HG03159 (cell line): ENCODE results near the gene GABRA1.

ENCODE experiments used
- ATAC-seq: cut with Tn5 transposase; IDR thresholded peaks from one replicate; pipeline ENCODE4 v1.9.1; 2021; ENCODE audit warnings: mild to moderate bottlenecking, moderate library complexity; ENCODE audit not compliant: unreplicated experiment

The GABRA1 gene

DNA sequence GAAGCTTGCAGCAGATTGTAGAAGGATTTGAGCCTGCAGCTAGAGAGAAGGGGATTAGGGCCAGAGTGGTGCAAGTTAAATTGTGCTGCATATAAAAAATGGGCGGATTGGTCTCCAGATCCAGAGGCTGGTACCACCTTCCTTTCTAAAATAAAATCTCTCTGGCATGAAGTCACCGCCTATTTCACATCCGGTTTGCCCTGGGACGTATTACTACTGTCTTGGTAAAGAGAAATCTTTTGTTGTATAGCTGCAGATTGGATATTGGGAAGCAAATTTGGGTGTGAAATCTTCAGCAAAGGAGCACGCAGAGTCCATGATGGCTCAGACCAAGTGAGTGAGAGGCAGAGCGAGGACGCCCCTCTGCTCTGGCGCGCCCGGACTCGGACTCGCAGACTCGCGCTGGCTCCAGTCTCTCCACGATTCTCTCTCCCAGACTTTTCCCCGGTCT lies at the start of gene GABRA1:
GABRA1 (plus strand) TSS at position 180 of the 451 bp plus-strand sequence. CDS start 2,691 bp downstream, outside the sequence.
- no peak for ATAC-seq

DNA sequence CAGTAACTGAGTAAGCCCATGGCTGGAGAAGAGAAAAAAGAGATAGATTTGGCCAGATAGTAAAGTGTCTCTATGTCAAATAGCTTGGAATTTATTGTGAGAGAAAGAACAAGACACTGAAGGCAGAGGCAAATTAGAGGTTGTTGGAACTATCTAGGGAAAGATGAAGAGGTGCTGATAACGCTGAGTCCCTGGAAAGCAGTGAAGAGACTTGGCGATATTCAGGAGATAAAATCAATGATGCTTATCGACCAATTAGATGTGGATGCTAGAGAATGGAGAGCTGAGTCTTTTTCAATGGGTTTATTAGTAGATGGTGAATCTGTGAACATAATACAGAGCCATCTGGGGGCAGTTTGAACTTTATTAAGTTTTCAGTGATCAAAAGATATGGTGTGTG lies 48.6 kb upstream of the GABRA1 start:
- no peak for ATAC-seq

DNA sequence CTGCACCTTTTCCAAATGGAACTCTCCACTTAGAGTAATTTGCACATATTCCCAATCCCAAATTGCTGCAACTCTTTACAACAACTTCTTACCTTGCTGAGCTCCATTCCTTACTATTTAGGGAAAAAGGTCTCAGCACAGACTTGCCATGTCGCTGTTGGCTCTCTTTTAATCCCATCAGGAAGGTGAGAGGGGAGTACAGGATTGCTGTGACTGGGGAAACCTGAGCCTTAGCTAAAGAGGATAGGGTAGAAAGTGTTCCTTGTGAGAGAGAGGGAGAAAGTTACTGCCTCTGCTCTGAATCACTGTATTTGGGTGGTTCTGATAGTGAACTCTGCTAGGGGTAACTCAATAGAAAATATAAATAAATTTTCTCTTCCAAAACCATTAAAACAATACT lies 43.7 kb upstream of the GABRA1 start:
- ATAC-seq = no peak

DNA sequence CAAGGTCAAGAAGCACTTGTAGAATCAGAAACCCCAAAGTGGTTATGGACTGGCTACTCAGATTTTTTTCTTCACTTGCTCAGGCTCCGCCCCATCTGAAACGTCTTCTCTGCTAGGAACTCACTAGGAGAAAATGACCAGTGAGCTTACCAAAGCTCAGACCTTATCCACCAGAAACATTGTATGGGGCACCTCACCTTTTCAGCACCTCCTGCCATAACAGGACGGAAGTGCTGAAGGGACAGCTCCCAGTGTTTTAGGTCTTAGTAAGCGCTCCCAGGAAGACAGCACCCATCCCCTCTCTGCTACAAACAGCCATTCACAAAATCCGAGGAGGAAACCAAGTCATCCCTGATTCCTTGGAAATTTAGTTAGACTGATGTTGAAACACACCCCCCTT lies 1.2 kb upstream of the GABRA1 start:
- no peak for ATAC-seq

DNA sequence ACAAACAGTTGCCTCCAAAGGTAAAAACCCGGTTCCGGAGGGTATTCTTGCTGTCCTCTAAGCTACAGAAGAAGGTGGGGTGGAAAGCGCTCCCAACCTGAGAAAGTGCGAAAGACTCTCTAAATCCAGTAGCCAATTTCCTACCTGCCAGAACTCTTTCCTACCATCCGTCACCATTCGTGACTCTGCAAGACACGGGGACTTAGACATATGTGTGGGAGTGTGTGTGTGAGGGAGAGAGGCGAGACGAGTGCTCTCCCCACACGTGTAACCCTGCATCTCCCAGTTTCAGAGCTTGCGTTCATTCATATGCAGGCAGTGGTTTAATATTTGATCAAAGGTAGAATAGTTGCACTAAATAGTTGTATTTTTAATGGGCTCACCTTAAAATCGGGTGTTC lies 473 bp upstream of the GABRA1 start:
- no peak for ATAC-seq

DNA sequence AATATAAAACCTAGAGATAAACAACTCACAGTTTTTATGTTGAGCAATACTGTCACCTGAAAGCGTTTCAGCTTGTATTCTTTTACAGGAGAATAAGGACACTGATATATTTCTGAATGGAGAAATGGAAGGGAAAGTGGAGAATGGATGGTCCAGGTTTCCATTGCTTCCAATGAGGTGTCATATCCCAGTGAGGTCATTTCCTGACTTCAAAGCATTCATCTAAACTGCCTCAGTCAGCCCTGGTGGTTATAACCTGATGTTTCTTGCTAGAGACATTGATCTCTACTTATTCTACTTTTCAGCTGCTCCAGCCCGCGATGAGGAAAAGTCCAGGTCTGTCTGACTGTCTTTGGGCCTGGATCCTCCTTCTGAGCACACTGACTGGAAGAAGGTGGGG lies 2.6 kb downstream of the GABRA1 start:
- no peak for ATAC-seq

DNA sequence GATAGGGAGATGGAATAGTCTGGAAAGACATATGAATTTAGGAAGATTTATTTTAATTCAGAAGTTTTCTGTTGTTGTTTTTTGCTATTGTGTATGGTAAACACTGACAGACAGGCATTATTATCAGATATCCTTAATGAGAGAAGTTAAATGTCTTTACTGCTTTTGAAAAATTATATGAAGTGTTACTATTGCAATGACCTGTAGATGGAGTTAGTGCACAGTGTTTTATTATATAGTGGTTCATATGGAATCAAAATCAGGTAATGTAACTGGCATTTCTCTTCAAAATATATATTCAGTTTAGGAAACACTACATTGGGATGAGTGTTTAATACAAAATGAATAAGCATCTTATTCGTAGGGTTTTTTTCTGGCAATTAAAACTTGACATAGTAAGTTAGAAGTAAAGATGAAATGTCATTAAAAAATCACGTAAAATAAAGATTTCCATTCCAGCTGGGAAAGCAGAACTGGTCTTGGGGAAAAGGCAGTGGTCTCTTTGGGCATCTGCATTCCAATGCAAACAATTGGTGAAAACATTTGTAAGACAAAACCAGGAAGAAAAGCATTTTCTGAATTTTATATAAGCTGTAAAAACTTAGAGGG lies 3.9 kb downstream of the GABRA1 start:
- ATAC-seq = no peak

DNA sequence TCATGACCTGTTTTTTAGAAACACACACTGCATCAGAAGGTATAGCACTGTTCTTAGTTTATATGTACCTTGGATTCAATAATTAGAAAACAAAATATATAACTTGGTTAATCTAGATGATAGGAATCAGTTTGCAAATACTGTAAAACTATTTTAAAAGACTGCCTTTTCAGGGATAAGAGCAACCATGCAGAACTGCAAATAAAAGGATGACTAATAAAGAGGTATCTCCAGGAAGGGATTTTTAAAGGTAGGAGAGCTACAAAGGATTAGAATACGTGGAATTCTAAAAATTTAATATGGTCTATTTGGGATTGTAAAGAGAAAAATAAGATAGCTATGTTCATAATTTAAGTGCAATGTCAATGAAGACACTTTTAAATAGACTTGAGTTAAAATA lies 9.4 kb downstream of the GABRA1 start:
- ATAC-seq = no peak

DNA sequence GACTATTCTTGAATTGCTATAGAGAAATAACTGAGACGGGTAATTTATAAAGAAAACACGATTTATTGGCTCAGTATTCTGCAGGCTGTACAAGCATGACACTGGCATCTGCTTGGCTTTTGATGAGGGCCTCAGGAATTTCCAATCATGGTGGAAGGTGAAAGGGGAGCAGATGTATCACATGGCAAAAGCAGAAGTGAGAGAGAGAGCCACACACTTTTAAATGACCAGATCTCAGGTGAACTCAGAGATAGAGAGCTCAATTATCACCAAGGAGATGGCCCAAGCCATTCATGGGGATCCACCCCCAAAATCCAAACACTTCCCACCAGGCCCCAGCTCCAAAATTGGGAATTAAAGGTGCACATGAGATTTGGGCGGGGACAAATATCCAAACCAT lies 15.3 kb downstream of the GABRA1 start:
- ATAC-seq = no peak

DNA sequence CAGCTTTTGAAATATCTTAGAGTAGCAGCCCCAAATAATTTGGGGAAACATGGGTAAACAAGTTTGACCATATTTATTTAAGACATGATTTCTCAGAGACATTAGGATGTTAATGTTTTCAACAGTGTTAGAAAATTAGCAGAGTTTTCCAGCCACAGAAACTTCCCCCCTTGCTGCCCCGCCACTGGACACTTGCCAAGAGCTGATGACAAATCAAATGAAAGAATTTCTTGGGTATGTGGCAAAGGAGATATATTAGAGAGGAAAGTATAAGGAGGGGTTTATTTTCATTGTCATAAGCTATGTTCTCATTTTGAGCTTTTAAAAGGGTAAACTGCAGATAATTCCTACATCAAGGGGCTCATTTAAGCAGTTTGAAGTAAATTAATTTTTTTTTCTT lies 15.9 kb downstream of the GABRA1 start:
- no peak for ATAC-seq

DNA sequence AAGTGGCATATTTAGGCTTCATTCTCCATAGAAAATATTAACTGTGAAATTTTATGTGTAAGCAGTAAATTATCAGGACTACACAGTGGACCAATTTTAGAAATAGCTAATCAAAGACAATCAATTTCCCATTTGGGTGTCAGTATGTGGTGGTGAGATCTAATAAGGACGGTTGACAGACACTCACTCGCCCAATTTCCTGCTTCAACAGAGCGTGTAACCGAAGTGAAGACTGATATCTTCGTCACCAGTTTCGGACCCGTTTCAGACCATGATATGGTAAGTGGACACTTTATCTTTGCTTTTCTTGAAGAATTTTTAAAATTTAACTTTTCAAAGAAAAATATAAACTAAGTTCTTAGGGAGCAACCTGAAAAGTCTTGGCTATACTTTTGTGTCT lies 17.6 kb downstream of the GABRA1 start:
- ATAC-seq = no peak

DNA sequence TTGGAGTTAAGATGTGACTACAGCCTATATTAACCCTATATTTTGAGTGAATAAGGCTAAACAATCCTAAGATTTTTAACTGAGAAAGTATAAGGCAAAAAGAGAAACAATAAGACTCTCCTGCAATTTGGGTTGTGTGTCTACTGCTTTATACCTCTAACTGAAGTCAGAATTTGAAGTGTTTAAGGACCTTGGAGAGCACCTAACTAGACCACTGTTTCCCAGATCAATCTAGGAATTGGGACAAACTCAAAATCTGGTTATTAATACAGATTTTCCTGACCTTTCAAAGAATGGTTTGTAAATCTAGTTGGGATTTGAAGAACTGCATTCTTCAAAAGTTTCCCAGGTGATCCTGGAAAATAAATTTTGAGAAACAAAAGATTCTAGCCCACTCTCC lies 42.1 kb downstream of the GABRA1 start:
- no peak for ATAC-seq

DNA sequence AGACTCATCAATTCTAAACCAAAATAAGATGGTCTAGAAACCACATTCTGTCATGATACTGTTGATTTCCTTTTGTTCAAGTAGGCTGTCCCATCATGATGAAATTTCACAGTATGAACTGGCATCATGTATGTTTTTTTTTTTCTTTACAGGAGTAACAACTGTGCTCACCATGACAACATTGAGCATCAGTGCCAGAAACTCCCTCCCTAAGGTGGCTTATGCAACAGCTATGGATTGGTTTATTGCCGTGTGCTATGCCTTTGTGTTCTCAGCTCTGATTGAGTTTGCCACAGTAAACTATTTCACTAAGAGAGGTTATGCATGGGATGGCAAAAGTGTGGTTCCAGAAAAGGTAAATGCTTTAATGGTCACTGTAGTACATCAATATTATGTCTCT lies 47.6 kb downstream of the GABRA1 start:
- ATAC-seq = no peak

DNA sequence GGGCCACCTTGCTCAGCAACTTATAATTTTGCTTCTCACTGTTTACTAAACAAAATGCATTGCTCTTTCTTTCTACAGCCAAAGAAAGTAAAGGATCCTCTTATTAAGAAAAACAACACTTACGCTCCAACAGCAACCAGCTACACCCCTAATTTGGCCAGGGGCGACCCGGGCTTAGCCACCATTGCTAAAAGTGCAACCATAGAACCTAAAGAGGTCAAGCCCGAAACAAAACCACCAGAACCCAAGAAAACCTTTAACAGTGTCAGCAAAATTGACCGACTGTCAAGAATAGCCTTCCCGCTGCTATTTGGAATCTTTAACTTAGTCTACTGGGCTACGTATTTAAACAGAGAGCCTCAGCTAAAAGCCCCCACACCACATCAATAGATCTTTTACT lies 49.1 kb downstream of the GABRA1 start:
- no peak for ATAC-seq

DNA sequence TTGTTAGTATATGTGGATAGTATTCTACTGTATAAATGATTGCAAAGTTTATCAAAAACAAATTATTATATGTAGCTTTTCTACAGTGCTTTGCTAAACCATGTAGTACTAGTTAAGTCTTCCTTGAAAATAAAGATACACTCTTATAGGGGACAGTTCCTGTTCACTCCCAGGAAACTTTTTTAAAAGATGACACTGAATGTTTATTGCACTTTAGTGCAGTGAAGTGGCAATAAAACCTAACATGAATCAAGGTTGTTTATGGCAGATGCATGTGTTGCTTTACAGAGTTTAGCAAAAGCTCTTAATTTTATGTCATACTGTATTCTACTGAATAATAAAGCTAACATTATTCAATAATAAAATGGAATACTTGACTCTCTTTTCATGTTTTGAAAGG lies 51.7 kb downstream of the GABRA1 start:
- ATAC-seq = no peak

DNA sequence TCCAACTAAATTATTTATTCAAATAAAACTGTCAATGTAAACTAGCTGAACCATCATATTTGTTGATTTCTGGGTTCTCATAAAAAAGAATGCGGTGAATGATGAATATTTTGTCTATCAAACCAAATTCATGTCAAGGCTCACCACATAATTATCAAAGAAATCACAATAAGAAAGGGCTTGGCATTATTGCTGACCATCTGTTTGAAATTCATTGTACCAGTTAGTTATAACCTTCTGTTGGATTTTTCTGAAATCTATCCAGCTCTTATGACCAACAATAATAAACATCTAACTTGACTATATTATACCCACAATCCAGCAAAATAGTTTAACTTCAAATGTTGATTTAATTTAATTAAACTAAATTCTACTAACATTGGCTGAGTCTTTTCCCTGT lies 53.1 kb downstream of the GABRA1 start:
- ATAC-seq = no peak

DNA sequence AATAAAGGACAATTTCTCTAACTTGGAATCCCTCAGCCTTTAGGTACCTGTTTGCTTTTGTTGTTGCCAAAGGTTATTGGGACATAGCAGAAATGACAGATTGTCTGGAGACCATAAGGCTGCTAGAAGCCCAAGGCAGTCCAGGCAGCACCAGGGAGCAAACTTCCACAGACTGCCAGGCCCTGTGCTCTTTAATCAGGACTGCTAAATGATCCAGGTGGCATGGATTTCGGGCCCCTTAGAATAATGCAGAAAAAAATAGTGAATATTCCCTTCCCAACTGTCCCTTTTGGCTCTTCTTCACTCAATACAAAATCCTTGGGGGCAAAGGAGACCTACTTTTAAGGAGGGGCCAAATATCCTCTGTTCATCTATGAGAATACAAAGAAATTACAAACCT lies 73.9 kb downstream of the GABRA1 start:
- ATAC-seq = no peak

DNA sequence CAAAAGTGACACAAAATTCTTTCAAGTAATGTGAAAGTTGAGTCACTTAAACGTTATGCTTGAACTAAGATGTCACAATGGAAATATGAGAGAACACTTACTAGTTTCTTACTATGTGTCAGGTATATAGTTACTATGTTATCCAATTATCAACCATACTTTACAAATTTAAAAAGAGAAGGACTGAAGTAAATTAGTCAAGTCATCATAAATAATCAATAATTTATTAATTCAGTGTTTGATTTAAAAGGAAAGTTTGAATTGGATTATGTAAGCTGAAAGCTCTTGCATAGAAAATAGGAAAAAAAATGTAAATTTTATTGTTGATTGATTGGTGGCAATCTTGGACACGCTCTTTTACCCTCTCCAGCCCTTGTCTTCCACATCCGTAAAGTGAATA lies 76.3 kb downstream of the GABRA1 start:
- no peak for ATAC-seq

DNA sequence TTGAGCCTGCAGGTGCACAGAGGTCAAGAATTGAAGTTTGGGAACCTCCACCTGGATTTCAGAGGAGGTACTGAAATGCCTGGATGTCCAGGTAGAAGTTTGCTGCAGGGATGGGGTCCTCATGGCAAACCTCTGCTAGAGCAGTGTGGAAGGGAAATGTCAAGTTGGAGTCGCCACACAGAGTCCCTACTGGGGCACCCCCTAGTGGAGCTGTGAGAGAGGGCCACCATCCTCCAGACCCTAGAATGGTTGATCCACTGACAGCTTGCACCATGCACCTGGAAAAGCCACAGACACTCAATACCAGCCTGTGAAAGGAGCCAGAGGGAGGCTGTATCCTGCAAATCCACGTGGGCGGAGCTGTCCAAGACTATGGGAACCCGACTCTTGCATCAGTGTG lies 78.0 kb downstream of the GABRA1 start:
- ATAC-seq = no peak

DNA sequence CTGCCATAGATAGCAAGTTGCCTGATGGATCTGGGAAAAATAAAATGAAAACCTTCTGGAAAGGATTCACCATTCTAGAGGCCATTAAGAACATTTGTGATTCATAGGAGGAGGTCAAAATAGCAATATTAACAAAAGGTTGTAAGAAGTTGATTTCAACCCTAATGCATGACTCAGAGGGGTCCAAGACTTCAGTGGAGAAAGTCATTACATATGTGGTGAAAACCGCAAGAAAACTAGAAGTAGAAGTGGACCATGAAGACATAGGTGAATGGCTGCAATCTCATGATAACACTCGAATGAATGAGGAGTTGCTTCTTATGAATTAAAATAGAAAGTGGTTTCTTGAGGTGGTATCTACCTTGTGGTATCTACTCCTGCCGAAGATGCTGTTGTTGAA lies 86.6 kb downstream of the GABRA1 start:
- no peak for ATAC-seq

DNA sequence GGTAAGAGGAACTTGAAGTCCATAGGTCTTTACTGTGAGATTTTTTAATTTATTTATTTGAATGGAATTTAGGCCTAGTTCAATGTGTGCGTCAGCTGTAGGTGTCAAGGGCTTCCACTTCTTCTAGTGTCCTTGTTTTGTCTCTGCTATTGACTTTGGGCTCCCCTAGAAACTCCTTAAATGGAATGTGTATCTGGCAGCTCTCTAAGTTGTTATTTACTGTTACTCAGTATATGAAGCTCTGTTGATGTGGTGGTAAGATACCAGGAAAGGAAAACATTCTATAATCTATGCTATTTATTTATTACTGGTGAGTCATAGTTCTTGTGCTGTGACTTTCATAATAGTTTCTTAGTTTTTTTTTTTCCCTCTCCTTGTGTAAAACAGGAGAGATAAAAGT lies 97.1 kb downstream of the GABRA1 start:
- no peak for ATAC-seq

DNA sequence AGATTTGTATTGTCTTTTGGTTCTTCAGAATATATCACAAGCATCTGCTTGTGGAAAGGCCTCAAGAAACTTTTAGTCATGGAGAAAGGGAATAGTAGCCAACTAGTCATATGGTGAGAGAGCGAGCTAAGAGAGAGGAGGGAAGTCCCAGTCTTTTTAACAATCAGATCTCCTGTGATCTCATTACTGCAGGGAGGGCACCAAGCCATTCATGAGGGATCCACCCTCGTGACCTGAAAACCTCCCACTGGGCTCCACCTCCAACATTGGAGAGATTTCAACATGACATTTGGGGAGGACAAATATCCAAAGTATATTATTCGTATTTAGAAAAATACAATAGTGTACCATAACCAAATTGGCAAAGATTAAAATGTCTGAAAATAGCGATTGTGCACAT lies 99.0 kb downstream of the GABRA1 start:
- no peak for ATAC-seq
